MM.1S (cell line): Measurements from ENCODE around the gene RASGEF1C.

Experiments used
- DNase-seq: peaks from one replicate; pipeline ENCODE4 v3.0.0-alpha.2; 2015
- H2AFZ ChIP-seq: fragments of 300-600 bp; sonication (generic); 2 replicates; pipeline ENCODE4 v1.6.0; 2016; ENCODE audit warnings: antibody characterized with exemption, low read length
- H3F3A ChIP-seq: fragments of 300-600 bp; sonication (generic); 2 replicates; pipeline ENCODE4 v1.6.1; 2016; ENCODE audit warnings: mild to moderate bottlenecking, antibody characterized with exemption, low read length, moderate library complexity, mixed read lengths; ENCODE audit not compliant: insufficient read depth
- H3K27ac ChIP-seq: fragments of 300-600 bp; sonication (generic); 2 replicates; pipeline ENCODE4 v1.5.1; 2016; ENCODE audit warnings: mild to moderate bottlenecking, low read length
- H3K27me3 ChIP-seq: fragments of 300-600 bp; sonication (generic); replicated peaks from 2 replicates; pipeline ENCODE4 v1.6.0; 2016; ENCODE audit warnings: low read length; ENCODE audit not compliant: insufficient read depth
- H3K36me3 ChIP-seq: fragments of 300-600 bp; sonication (generic); replicated peaks from 2 replicates; pipeline ENCODE4 v1.6.1; 2016; ENCODE audit warnings: mild to moderate bottlenecking, low read length, mixed read lengths; ENCODE audit not compliant: insufficient read depth
- H3K4me1 ChIP-seq: fragments of 300-600 bp; sonication (generic); 2 replicates; pipeline ENCODE4 v1.6.1; 2016; ENCODE audit warnings: low read length, mixed read lengths
- H3K4me2 ChIP-seq: fragments of 300-600 bp; sonication (generic); 2 replicates; pipeline ENCODE4 v1.6.0; 2016; ENCODE audit warnings: low read depth, low read length
- H3K4me3 ChIP-seq: fragments of 300-600 bp; sonication (generic); 2 replicates; pipeline ENCODE4 v1.5.1; 2016; ENCODE audit warnings: low read length, mixed read lengths
- H3K79me2 ChIP-seq: fragments of 300-600 bp; sonication (generic); 2 replicates; pipeline ENCODE4 v1.6.1; 2016; ENCODE audit warnings: mixed run types, low read length, mixed read lengths
- H3K9ac ChIP-seq: fragments of 300-600 bp; sonication (generic); 2 replicates; pipeline ENCODE4 v1.6.1; 2016; ENCODE audit warnings: low read length, mixed read lengths
- H3K9me2 ChIP-seq: fragments of 300-600 bp; sonication (generic); replicated peaks from 2 replicates; pipeline ENCODE4 v1.6.1; 2016; ENCODE audit warnings: mild to moderate bottlenecking, low read length, mixed read lengths; ENCODE audit not compliant: insufficient read depth
- H3K9me3 ChIP-seq: fragments of 300-600 bp; sonication (generic); replicated peaks from 2 replicates; pipeline ENCODE4 v1.6.1; 2016; ENCODE audit warnings: mild to moderate bottlenecking, low read length, mixed read lengths; ENCODE audit not compliant: insufficient read depth
- H4K20me1 ChIP-seq: fragments of 300-600 bp; sonication (generic); 2 replicates; pipeline ENCODE4 v1.6.1; 2016; ENCODE audit warnings: mild to moderate bottlenecking, low read length, moderate library complexity, mixed read lengths; ENCODE audit not compliant: insufficient read depth
- EZH2 ChIP-seq: fragments of 300-600 bp; sonication (generic); optimal IDR thresholded peaks from 2 replicates; pipeline ENCODE3; 2017; ENCODE audit warnings: low read depth, mild to moderate bottlenecking, antibody characterized with exemption, low read length, mixed read lengths
- EZH2phosphoT487 ChIP-seq: fragments of 300-600 bp; sonication (generic); IDR thresholded peaks from 2 replicates; pipeline ENCODE4 v1.6.1; 2018; ENCODE audit warnings: antibody characterized with exemption, low read length
- TF ChIP-seq, protein P1 (sequence below): fragments of 300-600 bp; sonication (generic); IDR thresholded peaks from 2 replicates; pipeline ENCODE4 v1.5.1; 2016; ENCODE audit warnings: antibody characterized with exemption, low read length, mixed read lengths

RASGEF1C gene

GRCh38 chr5:180178531-180179441, 30.2 kb downstream of the RASGEF1C start:
- Histone ChIP-seq H3K79me2 (no peaks in the 10 kb centered on the region), H3K4me1 (no peaks in the 10 kb centered on the region), H3K27ac (no peak overlapping the region), H4K20me1 (no peaks in the 10 kb centered on the region), H3K9me2 (no peaks in the 10 kb centered on the region), H3K4me3 (no peak overlapping the region), H3F3A (no peaks in the 10 kb centered on the region), H3K4me2 (no peak overlapping the region), H3K27me3 (peaks cover 20% of the 10 kb centered on the region), H3K9me3 (no peaks in the 10 kb centered on the region), H2AFZ (no peak overlapping the region), H3K36me3 (no peaks in the 10 kb centered on the region), H3K9ac (no peak overlapping the region)
- no peak for DNase-seq
- no peak for TF ChIP-seq EZH2
- no peak for TF ChIP-seq EZH2phosphoT487

GRCh38 chr5:180176191-180176590, 32.8 kb downstream of the RASGEF1C start:
- no peaks in the 10 kb centered on the region for H3K9me2 ChIP-seq
- H3K9ac ChIP-seq: no peak overlapping the region
- no peak overlapping the region for H2AFZ ChIP-seq
- no peaks in the 10 kb centered on the region for H3K79me2 ChIP-seq
- no peak overlapping the region for H3K27ac ChIP-seq
- no peaks in the 10 kb centered on the region for H3F3A ChIP-seq
- H4K20me1 ChIP-seq: no peaks in the 10 kb centered on the region
- no peaks in the 10 kb centered on the region for H3K9me3 ChIP-seq
- H3K4me3 ChIP-seq: no peak overlapping the region
- no peak overlapping the region for H3K4me2 ChIP-seq
- DNase-seq: no peak
- no peaks in the 10 kb centered on the region for H3K36me3 ChIP-seq
- TF ChIP-seq EZH2phosphoT487 (no peak), EZH2 (no peak)
- peaks cover 20% of the 10 kb centered on the region for H3K27me3 ChIP-seq
- H3K4me1 ChIP-seq: no peaks in the 10 kb centered on the region

DNA sequence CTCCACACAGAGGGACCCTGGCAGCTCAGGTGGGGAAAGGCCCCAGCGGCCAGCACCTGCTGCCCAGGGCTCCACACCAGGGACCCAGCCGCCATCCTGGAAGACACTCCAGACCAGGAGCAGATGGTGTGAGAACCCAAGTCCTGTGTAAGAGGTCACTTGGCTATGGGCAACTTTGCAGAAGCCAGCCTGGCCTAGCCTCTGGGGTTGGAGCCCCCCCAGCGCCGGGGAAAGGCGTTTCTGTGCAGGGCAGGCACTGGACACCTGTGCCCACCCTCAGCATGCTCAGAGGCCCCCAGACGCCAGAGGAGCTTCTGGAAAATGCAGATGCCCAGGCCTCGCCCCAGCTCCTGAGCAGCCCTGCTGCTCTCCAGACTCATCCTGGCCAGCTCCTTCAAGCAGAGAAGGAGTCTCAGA, 34.0 kb downstream of the RASGEF1C start:
- Histone ChIP-seq H4K20me1 (no peaks in the 10 kb centered on the region), H2AFZ (no peak overlapping the region), H3K4me2 (no peak overlapping the region), H3K4me3 (no peak overlapping the region), H3K36me3 (no peaks in the 10 kb centered on the region), H3K9ac (no peak overlapping the region), H3K27me3 (peaks cover 15% of the 10 kb centered on the region), H3F3A (no peaks in the 10 kb centered on the region), H3K4me1 (no peaks in the 10 kb centered on the region), H3K27ac (no peak overlapping the region), H3K9me3 (no peaks in the 10 kb centered on the region), H3K79me2 (no peaks in the 10 kb centered on the region), H3K9me2 (no peaks in the 10 kb centered on the region)
- TF ChIP-seq EZH2phosphoT487 (no peak), EZH2 (no peak)
- TF ChIP-seq, protein P1, sequence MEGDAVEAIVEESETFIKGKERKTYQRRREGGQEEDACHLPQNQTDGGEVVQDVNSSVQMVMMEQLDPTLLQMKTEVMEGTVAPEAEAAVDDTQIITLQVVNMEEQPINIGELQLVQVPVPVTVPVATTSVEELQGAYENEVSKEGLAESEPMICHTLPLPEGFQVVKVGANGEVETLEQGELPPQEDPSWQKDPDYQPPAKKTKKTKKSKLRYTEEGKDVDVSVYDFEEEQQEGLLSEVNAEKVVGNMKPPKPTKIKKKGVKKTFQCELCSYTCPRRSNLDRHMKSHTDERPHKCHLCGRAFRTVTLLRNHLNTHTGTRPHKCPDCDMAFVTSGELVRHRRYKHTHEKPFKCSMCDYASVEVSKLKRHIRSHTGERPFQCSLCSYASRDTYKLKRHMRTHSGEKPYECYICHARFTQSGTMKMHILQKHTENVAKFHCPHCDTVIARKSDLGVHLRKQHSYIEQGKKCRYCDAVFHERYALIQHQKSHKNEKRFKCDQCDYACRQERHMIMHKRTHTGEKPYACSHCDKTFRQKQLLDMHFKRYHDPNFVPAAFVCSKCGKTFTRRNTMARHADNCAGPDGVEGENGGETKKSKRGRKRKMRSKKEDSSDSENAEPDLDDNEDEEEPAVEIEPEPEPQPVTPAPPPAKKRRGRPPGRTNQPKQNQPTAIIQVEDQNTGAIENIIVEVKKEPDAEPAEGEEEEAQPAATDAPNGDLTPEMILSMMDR: no peak
- DNase-seq: no peak

- Histone ChIP-seq H3K9ac (no peak overlapping the region), H4K20me1 (no peaks in the 10 kb centered on the region), H3K27me3 (peaks cover 15% of the 10 kb centered on the region), H3K4me3 (no peak overlapping the region), H3K27ac (no peak overlapping the region), H3F3A (no peaks in the 10 kb centered on the region), H3K36me3 (no peaks in the 10 kb centered on the region), H2AFZ (no peak overlapping the region), H3K9me2 (no peaks in the 10 kb centered on the region), H3K4me1 (no peaks in the 10 kb centered on the region), H3K4me2 (no peak overlapping the region), H3K9me3 (no peaks in the 10 kb centered on the region), H3K79me2 (no peaks in the 10 kb centered on the region)
- TF ChIP-seq, protein P1: no peak
- TF ChIP-seq EZH2: no peak
- no peak for TF ChIP-seq EZH2phosphoT487
- no peak for DNase-seq
Measured at GRCh38 chr5:180174587-180174972, 34.4 kb downstream of the RASGEF1C start.
